Body of pancreas (tissue), 4 donors: Measurements from ENCODE around the gene HSBP1L1. TPM values are rescaled to one million over a fixed set of nuclear protein-coding genes. Genes with fewer than 3 reads are reported as not detected.

ENCODE experiments used
- ATAC-seq: fragments of 150-250 bp; one replicate; pipeline ENCODE4 v1.9.1; 2016
- DNase-seq, 4 donors: peaks; one replicate each; pipeline ENCODE4 v3.0.0-alpha.2; 2019
- H3K27ac ChIP-seq, 4 donors: fragments of 200-600 bp; sonication (generic); 1 replicate in 3 of 4; 2 replicates in 1 of 4; pipeline versions ENCODE4 v1.5.1 to v1.6.1; 2016 to 2019; ENCODE audit warnings: mild to moderate bottlenecking in 1 of 4, mixed read lengths in 1 of 4, moderate library complexity in 1 of 4
- H3K27me3 ChIP-seq, 2 donors: fragments of 200-600 bp; sonication (generic); one replicate each; pipeline ENCODE4 v1.6.0; 2016; ENCODE audit warnings: mild to moderate bottlenecking in 1 of 2
- H3K36me3 ChIP-seq, 2 donors: fragments of 200-600 bp; sonication (generic); replicated peaks in 1 of 2; 2 replicates each; pipeline ENCODE4 v1.5.1; 2016; ENCODE audit warnings: low read depth in 2 of 2; ENCODE audit not compliant: insufficient read depth in 1 of 2
- H3K4me1 ChIP-seq: fragments of 200-600 bp; sonication (generic); one replicate; pipeline ENCODE4 v1.6.0; 2016
- H3K4me3 ChIP-seq, 2 donors: fragments of 200-600 bp; sonication (generic); 1 replicate in 1 of 2; 2 replicates in 1 of 2; pipeline ENCODE4 v1.5.1; 2016 to 2019
- H3K9me3 ChIP-seq, 3 donors: fragments of 200-600 bp; sonication (generic); 1 replicate in 2 of 3; 2 replicates in 1 of 3; pipeline ENCODE4 v1.5.1; 2016
- POLR2A ChIP-seq, 3 donors: fragments of 450-650 bp; IDR thresholded peaks; one replicate each; pipeline ENCODE4 v1.6.1; 2016; ENCODE audit warnings: antibody characterized with exemption in 3 of 3, mild to moderate bottlenecking in 2 of 3
- WGBS, 2 donors: methylation state at CpG; one replicate each; pipeline ENCODE4 v1.1.5; 2017; 5-methylcytosine and 5-hydroxymethylcytosine counted together
- intact Hi-C: fragments of 100-400 bp; cut with DNase I; formaldehyde crosslinking; loops from one replicate; pipeline ENCODE4 v1.15.1; 2023
- total RNA-seq, 2 donors: library from RNA; depleted of rRNA; stranded (reverse); fragments of >200 nt; gene quantifications; one replicate each; pipeline ENCODE4 v1.1.0, GENCODE V29; 2016
- TF ChIP-seq, protein P1 (sequence below), 7 experiments: fragments of 450-650 bp in 4 of 7; fragments of 200-600 bp in 3 of 7; sonication (generic) in 3 of 7; IDR thresholded peaks; one replicate each; pipeline ENCODE4 v1.5.1; 2016 to 2019; ENCODE audit warnings: antibody characterized with exemption in 7 of 7

HSBP1L1 gene
- total RNA-seq, 2 donors from 2014 or later: 14.8 to 22.1 TPM

DNA sequence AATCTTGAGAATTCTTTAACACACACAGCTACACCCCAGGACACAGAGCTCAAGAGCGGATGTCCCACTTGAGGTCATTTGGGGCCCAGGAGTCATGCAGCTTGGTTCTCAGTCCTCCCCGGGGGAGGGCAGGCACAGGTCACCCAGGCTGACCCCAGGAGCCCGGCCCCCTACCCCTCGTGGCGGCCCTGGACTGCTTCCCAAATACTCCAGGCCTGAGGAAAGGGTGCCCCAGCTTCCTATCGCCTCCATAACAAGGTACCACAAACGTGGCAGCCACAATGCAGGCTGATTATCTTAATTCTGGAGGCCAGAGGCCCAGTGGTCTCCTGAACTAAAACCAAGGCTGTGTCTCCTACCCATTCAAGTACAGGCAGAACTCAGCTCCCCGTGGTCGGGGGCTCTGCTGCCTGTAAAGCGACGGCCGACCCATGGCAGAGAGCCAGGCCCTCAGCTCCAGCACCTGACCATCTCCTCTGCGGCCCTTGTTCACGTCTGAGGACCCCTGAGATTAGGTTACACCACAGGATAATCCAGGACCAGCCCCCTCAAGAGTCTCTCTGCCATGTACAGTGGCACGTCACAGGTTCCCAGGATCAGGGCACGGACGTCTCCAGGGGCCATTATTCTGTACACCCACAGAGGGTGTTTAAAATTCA, 23.5 kb upstream of the HSBP1L1 start:
- TF ChIP-seq POLR2A (IDR thresholded peaks at IDR 0.05): no peak
- TF ChIP-seq, protein P1, sequence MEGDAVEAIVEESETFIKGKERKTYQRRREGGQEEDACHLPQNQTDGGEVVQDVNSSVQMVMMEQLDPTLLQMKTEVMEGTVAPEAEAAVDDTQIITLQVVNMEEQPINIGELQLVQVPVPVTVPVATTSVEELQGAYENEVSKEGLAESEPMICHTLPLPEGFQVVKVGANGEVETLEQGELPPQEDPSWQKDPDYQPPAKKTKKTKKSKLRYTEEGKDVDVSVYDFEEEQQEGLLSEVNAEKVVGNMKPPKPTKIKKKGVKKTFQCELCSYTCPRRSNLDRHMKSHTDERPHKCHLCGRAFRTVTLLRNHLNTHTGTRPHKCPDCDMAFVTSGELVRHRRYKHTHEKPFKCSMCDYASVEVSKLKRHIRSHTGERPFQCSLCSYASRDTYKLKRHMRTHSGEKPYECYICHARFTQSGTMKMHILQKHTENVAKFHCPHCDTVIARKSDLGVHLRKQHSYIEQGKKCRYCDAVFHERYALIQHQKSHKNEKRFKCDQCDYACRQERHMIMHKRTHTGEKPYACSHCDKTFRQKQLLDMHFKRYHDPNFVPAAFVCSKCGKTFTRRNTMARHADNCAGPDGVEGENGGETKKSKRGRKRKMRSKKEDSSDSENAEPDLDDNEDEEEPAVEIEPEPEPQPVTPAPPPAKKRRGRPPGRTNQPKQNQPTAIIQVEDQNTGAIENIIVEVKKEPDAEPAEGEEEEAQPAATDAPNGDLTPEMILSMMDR (IDR thresholded peaks at IDR 0.05): no peak
- no peak for ATAC-seq
- H3K4me1 ChIP-seq: peaks cover 48% of the 10 kb centered on the region
- 79 to 89% methylated on average over 12 to 17 of the region's 17 CpGs for WGBS, 2 donors
- H3K9me3 ChIP-seq: no peaks in the 10 kb centered on the region
- peak in 2 of 4 donors; percentile 5 to 12 for DNase-seq
- no peak overlapping the region for H3K27ac ChIP-seq
- H3K4me3 ChIP-seq: no peak overlapping the region
- H3K27me3 ChIP-seq: no peaks in the 10 kb centered on the region
- H3K36me3 ChIP-seq: peaks cover 6% of the 10 kb centered on the region in 2 donors
- intact Hi-C loops: loop anchor here (10.0 kb wide), 1 partner anchor 84 kb away; no protein-coding TSS in a partner anchor

DNA sequence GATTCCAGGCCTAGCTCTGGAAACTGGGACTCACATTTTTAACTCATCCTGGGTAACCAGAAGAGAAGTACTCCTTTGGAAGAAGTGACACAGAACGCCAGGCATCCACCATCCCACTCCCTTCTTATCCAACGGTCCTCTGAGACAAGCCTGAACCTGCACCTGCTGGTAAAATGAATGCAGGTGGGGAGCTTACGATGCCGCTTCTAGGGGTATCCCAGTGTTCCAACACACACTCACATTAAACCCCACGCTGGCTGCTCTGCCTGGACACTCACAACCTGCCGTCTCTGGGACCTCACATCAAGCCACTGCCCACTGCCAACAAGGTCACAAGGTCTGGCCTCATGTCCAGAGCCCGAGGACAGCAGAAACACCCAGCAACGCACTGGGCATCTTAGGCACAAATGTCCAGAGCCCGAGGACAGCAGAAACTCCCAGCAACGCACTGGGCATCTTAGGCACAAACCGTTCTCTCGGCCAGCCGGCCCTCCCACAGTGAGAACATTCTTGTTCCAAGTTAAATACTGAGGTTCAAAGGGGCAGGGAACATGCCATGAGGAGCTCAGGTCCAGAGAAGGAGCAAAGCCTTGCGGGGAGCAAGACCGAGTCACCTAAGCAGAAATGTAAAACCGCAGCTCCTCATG, 22.8 kb upstream of the HSBP1L1 start:
- intact Hi-C loops: loop anchor here (10.0 kb wide), 1 partner anchor 83 kb away; no protein-coding TSS in a partner anchor

DNA sequence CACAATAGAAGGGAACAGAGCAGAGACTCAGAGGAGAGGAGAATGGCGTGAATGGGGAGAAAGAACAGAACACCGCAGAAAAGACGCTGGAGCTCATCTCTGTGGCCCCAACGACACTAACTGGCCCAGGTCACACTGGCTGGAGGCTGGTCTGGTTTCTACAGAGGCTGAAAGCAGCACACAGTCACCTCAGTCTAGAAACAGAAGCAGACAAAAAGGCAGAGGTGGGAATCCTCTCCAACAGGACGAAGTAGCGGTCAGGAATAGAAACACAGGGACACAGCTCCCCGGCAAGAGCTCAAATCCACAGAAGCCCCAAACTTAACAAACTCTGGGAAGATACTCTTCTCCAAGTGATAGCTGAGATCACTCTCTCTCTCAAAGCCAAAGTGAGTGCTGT, 22.2 kb upstream of the HSBP1L1 start:
- DNase-seq (no peak), ATAC-seq (no peak)
- TF ChIP-seq POLR2A (IDR thresholded peaks at IDR 0.05): no peak
- TF ChIP-seq, protein P1 (IDR thresholded peaks at IDR 0.05): no peak
- H3K4me1 ChIP-seq: peaks cover 49% of the 10 kb centered on the region
- WGBS, 2 donors: 86 to 91% methylated on average over 7 of the region's 7 CpGs
- H3K9me3 ChIP-seq: no peaks in the 10 kb centered on the region
- H3K36me3 ChIP-seq: peaks cover 6% of the 10 kb centered on the region in 2 donors
- H3K27ac ChIP-seq: no peak overlapping the region
- no peak overlapping the region for H3K4me3 ChIP-seq
- intact Hi-C loops: loop anchor here (10.0 kb wide), 1 partner anchor 83 kb away; no protein-coding TSS in a partner anchor
- H3K27me3 ChIP-seq: no peaks in the 10 kb centered on the region

More for the DNA sequence above, 22.8 kb upstream of the HSBP1L1 start:
- H3K4me1 ChIP-seq: peaks cover 49% of the 10 kb centered on the region
- no peaks in the 10 kb centered on the region for H3K9me3 ChIP-seq
- ATAC-seq (no peak), DNase-seq (peak; percentile 22 to 59 (median 41))
- TF ChIP-seq, protein P1 (IDR thresholded peaks at IDR 0.05): no peak
- no peak for TF ChIP-seq POLR2A (IDR thresholded peaks at IDR 0.05)
- H3K36me3 ChIP-seq: peaks cover 6% of the 10 kb centered on the region in 2 donors
- no peak overlapping the region for H3K4me3 ChIP-seq
- H3K27ac ChIP-seq: no peak overlapping the region
- 47 to 56% methylated on average over 14 to 16 of the region's 16 CpGs for WGBS, 2 donors
- no peaks in the 10 kb centered on the region for H3K27me3 ChIP-seq

DNA sequence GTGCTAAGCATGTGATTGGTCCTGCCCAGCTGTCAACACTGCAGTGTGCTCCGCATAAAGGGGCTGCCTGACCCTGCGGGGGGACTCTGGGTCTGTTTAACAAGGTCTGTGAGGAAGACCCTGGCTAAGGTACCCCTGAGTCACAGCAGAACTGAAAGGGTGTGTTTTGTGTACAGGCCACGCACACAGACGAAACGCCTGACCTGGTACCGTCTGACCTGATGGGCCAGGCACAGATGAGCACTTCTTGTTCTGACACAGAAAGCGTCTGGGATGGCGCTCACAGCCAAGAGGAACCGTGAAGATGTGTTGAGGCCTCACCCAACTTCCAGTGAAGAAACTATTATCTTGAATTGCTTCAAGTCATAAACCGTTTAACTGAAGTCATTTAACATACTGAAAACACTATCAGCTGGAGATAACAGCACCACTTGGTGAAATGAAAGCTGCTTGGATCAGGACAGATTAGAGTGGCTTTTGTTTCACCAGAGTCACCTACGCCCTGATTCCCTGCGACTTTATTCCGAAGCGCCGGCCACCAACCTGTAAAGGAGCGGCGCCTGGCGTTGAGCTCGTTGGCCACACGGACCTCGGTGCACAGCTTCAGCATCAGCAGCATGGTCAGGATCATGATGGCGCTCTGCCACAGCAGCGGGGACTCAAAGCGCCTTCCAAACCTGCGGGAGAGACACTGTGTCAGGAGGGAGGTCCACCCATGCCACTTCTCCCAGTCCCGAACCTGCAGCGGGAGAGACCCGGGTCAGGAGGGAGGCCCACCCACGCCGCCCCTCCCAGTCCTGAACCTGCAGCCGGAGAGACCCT, 21.4 kb upstream of the HSBP1L1 start:
- DNase-seq: peak in 1 of 4 donors; percentile 11
- Histone ChIP-seq H3K4me3 (no peak overlapping the region), H3K4me1 (peaks cover 54% of the 10 kb centered on the region), H3K27ac (peak overlapping the region in 1 of 4 donors; percentile 37), H3K36me3 (peaks cover 6% of the 10 kb centered on the region in 2 donors), H3K9me3 (no peaks in the 10 kb centered on the region), H3K27me3 (no peaks in the 10 kb centered on the region)
- intact Hi-C loops: loop anchor here (10.0 kb wide), 1 partner anchor 82 kb away; no protein-coding TSS in a partner anchor
- TF ChIP-seq POLR2A (IDR thresholded peaks at IDR 0.05): no peak
- TF ChIP-seq, protein P1 (IDR thresholded peaks at IDR 0.05): no peak
- no peak for ATAC-seq
- WGBS, 2 donors: 67 to 83% methylated on average over 12 to 31 of the region's 31 CpGs
